ENCODE data around the gene BBLN.
"Not testable (repeated sequence)": the region's sequence is repeated elsewhere in the genome, so short reads cannot be mapped to it uniquely, and the experiment has no call there.

Gene BBLN

GRCh38 chr9:128164307-128164885 is 4.3 kb downstream of the BBLN start:
- DNase-seq = no peak

- no peak for DNase-seq
Measured at GRCh38 chr9:128166169-128166568, 6.1 kb downstream of the BBLN start.

DNA sequence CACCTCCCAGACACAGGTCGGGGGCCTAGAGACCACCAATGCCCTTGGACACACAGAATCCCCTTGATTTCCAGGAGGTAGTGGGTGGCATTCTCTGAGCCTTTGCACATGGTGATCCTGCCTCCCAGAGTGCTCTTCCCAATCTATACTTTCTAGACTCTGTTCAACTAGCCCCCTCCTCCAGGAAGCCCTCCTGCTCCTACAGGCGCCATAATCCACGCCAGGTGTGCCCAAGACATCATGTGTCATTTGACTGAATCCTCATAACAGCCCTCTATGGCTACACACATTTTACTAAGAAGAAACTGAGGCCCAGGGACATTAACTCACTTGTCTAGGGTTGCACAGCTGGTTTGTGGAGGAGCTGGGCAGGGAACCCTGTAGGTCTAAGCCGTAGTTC is 7.1 kb downstream of the BBLN start:
- DNase-seq = no peak

DNA sequence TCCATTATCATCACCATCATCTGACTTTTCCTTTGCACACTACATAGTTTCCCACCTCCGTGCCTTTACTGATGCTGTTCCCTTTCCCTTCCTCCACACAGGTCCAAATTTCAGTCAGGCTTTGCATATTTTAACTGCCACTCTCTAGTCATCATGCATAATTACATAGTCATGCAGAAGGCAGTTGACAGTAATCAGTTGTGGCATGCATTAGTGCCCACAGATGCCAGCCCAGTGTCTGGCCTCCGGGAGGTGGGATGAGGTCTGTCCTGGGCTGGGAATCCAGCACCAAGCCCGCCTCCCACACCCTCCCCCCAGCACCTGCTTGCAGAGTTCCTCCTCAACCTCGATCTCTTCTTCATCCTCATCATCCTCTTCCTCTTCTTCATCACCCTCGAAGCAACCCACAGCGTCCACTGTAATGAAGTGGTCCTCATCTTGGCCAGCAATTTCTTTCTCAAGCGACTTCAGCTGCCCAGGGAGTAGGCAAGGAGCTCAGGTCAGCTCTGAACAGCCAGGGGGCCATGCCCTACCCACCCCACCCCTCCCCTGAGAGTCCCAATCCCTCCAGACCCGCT is 8.8 kb downstream of the BBLN start:
- DNase-seq = no peak

DNA sequence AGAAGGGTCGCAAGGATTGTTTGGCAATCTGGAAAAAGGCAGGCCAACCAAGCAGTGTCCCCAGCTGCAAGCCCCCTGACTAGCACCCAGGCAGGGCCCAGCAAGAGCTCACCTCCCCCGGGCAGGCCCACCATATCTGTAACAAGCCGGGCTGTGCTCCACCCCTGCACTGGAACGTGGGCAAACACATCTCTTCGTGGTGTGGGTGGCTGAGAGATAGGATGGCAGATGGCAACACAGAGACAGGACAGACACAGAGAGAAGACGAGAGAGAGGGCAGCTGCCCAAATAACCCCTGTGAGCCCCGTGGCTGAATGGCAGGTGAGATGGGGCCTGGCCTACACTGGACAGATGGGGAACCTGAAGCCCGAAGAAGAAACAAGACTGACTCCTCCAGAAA is 9.4 kb downstream of the BBLN start:
- no peak for DNase-seq

- DNase-seq = no peak
Measured at GRCh38 chr9:128169925-128170324, 9.9 kb downstream of the BBLN start.

DNA sequence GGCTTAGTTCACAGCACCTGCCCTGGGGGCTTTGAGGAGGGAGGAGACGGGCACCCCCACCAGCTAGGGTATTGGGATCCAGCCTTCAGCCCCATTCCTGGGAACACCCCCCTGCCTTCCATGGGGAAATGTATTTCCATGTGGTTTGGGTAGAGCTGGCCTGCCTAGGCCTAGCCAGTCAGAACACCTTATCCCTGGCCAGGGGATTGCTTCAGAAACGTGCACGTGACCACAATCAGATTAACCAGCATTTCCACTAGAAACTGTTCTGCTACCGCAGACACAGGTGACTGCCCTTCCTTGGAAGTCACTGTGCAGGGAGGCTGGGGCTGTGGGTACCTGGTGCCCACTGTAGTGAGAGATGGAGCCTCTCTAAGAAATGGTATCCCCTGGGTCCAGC is 14.0 kb downstream of the BBLN start:
- no peak for DNase-seq

DNA sequence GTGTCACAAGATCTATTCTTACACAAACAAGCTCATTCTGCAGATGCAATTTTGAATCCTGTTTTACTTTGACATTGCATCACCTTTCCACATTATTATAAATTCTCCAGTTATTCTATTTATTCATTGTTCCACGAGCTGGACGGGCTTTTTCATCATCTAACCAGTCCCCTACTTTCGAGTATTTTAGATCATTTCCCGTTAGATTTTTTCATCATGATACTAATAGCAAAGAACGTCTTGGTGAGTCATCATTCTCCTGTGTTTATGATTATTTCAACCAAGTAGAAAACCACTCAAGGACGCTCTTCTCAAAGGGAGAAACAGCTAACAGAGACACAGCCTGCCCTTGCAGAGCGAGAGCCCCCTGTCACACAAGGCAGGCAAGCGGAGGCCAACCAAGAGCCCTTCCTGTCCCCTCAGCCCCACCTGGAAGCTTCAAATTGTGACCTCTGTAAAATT is 15.1 kb downstream of the BBLN start:
- no peak for DNase-seq

- DNase-seq = no peak
Measured at GRCh38 chr9:128175726-128176125, 15.7 kb downstream of the BBLN start.

GRCh38 chr9:128178806-128179431 is 18.9 kb downstream of the BBLN start:
- no peak for DNase-seq

DNA sequence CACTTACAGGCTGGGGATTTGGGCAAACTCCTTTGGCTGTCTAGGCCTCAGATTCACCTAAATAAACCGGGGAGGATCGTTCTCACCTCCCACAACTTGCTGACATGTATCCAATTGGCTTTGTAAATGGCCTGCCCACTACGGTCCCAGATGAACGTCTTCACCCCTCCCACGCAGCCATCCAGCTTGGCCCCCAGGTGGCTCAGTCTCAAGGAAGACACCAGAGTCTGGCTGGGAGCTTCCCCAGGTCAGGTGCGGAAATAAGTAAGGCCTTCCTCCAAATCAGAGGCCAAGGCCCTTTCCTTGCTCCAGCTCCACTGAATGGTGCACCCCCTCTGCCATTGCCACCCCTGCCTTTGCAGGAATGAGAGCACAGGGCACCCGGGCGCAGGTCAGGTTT is 19.9 kb downstream of the BBLN start:
- no peak for DNase-seq

DNA sequence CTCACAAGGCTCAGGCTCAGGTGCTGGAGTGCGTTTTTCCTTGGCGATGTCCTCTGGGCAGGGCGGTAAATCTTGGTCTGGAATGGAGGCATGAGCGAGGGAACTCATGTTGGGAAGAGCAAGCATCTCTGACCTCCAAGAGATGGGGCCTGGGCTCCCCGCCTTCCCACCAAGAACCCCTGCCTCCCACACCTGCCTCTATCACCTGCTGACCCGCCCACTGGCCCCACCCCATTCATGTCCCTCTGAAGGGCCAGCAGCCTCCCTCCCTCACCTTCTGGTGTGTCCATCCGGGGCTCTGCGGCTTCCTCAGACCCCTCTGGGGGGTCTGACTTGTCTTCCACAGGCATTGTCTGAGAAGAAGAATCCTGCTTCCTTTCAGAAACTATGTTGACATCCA is 20.4 kb downstream of the BBLN start:
- no peak for DNase-seq

GRCh38 chr9:128181480-128181879 is 21.4 kb downstream of the BBLN start:
- not testable (repeated sequence) for DNase-seq

DNA sequence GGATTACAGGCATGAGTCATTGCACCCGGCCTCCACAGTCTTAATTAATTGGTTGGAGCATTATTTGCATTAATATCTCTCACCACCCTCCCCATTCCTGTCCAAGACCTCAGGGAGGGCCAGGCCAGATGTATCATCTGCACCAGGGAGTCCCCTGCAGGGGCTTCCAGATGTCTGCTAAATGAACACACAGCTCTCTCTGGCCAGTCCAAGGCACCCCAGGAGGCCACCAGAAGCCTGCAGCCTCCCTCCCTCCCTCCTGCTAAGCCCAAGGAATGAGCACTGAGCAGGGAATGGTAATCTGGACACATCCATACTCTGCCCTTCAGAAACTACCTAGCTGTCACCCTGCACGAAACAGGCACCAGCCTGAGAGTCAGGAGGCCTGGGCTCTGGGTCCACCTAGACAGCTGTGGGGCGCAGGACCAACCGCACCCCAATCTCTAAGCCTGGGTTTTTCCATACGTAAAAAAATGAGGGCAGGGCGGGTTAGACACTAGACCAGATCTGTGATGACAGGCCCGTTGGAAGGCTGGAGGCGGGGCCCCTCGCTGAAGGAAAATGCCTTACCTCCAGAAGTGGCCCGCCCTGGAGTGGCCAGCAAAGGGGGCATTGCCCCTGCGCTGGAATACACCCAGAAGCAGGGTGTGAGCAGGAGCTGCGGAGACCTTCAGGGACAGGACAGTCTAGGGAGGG is 23.0 kb downstream of the BBLN start:
- DNase-seq = no peak

GRCh38 chr9:128185979-128186965 is 26.2 kb downstream of the BBLN start:
- DNase-seq = no peak

GRCh38 chr9:128187361-128187760 is 27.3 kb downstream of the BBLN start:
- no peak for DNase-seq

- no peak for DNase-seq
Measured at GRCh38 chr9:128188209-128188608, 28.1 kb downstream of the BBLN start.

GRCh38 chr9:128190013-128190412 is 29.9 kb downstream of the BBLN start:
- DNase-seq = no peak

GRCh38 chr9:128190516-128191405 is 30.7 kb downstream of the BBLN start:
- peak; percentile 6 for DNase-seq

DNA sequence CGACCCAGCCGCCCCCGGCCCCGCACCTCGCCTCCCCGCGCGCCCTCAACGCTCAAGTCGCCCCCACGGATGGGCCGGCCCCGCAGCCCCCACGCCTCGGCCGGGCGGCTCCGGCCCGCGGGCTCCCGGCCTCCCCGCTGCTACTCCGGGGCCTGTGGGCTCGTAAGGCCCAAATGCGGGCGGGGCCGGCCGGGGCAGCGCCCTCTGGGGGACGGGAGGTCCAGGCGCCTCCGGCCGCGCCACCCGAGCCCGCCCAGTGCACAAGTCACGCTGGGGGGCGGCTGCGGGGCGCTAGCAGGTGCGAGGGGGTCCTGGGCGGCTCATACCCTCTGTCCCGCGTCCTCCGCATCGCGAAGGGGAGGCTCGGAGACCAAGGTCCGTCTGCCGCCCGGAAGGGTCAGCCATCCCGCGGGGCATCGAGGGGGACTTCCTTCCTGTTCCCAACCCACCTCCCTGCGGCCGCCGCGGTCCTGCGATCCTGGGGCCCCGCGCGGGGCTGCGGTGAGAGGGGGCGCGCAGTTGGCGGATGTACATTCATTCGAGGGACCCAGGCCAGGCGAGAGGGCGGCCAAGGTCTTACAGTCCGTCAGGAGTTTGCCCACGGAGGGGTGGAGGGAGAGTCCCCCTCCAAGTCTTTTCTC is 31.5 kb downstream of the BBLN start, which contains the start of gene CIZ1:
Gene CIZ1, minus strand, starts transcription at position 167 of the 641 bp plus-strand sequence. CDS start 715 bp downstream, outside the sequence.
- peak; percentile 81 for DNase-seq

Data from NCI-H345 (cell line).